NB4 (cell line): ENCODE measurements around the gene FCN2.

ENCODE experiments used
- DNase-seq: peaks from one replicate; pipeline ENCODE4 v3.0.0; 2010; ENCODE audit warnings: low read depth
- H3K4me3 ChIP-seq: one replicate; pipeline ENCODE4 v1.5.1; 2011; ENCODE audit warnings: mild to moderate bottlenecking, low read depth, low read length, moderate library complexity
- CTCF ChIP-seq: IDR thresholded peaks from one replicate; pipeline ENCODE4 v1.5.1; 2012; ENCODE audit warnings: low read depth, low read length
- MAX ChIP-seq: IDR thresholded peaks from 2 replicates; pipeline ENCODE4 v1.6.1; 2011; ENCODE audit warnings: low read depth, low read length
- MYC ChIP-seq: IDR thresholded peaks from 2 replicates; pipeline ENCODE4 v1.6.1; 2011; ENCODE audit warnings: low read depth, low read length
- POLR2A ChIP-seq: IDR thresholded peaks from 2 replicates; pipeline ENCODE4 v1.6.1; 2011; ENCODE audit warnings: mild to moderate bottlenecking; ENCODE audit not compliant: insufficient read length; ENCODE audit errors: extremely low read depth

Gene FCN2

DNA sequence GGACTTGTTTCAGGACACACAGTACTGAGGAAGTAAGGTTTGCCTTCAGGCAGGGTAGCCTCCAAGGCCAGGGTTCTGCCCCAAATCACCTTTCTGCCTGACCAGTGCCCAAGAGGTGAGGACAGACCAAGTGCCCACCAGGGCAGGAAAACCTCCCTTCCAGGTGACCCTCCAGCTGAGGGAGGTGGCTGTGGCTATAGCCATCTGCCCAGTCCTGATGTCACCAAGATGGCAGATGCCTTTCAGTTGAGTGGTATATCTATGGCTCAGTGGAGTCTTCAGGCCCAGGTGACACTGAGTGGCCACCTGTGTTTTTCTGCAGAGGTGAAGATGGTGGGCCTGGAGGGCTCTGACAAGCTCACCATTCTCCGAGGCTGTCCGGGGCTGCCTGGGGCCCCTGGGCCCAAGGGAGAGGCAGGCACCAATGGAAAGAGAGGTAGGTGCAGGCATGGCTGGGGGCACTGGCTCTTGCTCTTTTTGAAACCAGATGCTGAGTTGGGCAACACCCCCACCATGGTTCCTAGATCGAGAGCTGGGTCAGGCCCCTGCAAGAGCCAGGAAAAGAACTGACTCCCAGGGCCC, 1.7 kb downstream of the FCN2 start:
- DNase-seq = no peak
- TF ChIP-seq MAX (no peak), POLR2A (no peak), CTCF (no peak), MYC (no peak)

GRCh38 chr9:134883040-134883782, 2.6 kb downstream of the FCN2 start:
- no peak overlapping the region for H3K4me3 ChIP-seq
- no peak for TF ChIP-seq POLR2A
- TF ChIP-seq CTCF = no peak
- TF ChIP-seq MYC = no peak
- no peak for TF ChIP-seq MAX
- no peak for DNase-seq

More for the DNA sequence above, 1.7 kb downstream of the FCN2 start:
- H3K4me3 ChIP-seq = no peak overlapping the region

DNA sequence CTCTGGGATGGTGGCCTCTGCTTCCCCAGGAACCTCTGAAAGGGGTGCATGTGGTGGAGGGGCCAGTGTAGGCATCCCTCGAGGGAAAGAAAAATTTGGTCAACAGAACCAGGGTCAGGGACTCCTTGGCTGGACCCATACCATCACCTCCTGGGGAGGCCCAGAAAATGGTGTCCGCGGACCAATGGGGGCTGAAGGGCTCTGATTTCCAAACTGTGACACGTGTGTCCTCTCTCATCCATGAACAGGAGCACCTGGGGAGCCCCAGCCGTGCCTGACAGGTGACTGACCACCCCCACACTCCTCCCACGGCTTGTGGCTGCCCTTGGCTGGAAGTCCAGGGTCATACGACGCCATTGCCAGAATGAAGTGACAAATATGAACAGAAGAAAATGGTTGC, 3.9 kb downstream of the FCN2 start:
- H3K4me3 ChIP-seq = no peak overlapping the region
- no peak for DNase-seq
- TF ChIP-seq MYC (no peak), MAX (no peak), CTCF (no peak), POLR2A (no peak)

GRCh38 chr9:134885001-134885678, 4.5 kb downstream of the FCN2 start:
- TF ChIP-seq CTCF = no peak
- TF ChIP-seq POLR2A = no peak
- no peak for TF ChIP-seq MAX
- TF ChIP-seq MYC = no peak
- no peak for DNase-seq
- no peak overlapping the region for H3K4me3 ChIP-seq

- no peak for DNase-seq
- no peak overlapping the region for H3K4me3 ChIP-seq
- TF ChIP-seq POLR2A (no peak), MYC (no peak), CTCF (no peak), MAX (no peak)
Measured at GRCh38 chr9:134885679-134886412, 5.2 kb downstream of the FCN2 start.
